Testis (tissue), 3 donors: ENCODE measurements around the gene SCP2. TPM values are rescaled to one million over a fixed set of nuclear protein-coding genes. Genes with fewer than 3 reads are reported as not detected.

Experiments
- DNase-seq: peaks from one replicate; pipeline ENCODE4 v3.0.0-alpha.2; 2019
- H3K27ac ChIP-seq, 2 donors: fragments of 200-600 bp; sonication (generic); one replicate each; pipeline ENCODE4 v1.5.1; 2019
- H3K27me3 ChIP-seq: fragments of 200-600 bp; sonication (generic); one replicate; pipeline ENCODE4 v1.5.1; 2019
- H3K36me3 ChIP-seq: fragments of 200-600 bp; sonication (generic); one replicate; pipeline ENCODE4 v1.5.1; 2017; ENCODE audit warnings: low read depth; ENCODE audit errors: missing control alignments
- H3K4me1 ChIP-seq: fragments of 200-600 bp; sonication (generic); one replicate; pipeline ENCODE4 v1.5.1; 2019
- H3K4me3 ChIP-seq, 2 donors: fragments of 200-600 bp; sonication (generic); one replicate each; pipeline ENCODE4 v1.5.1; 2017 to 2019
- H3K9me3 ChIP-seq: fragments of 200-600 bp; sonication (generic); one replicate; pipeline ENCODE4 v1.5.1; 2017
- POLR2A ChIP-seq: fragments of 450-650 bp; IDR thresholded peaks from one replicate; pipeline ENCODE4 v1.6.1; 2017; ENCODE audit warnings: antibody characterized with exemption, mild to moderate bottlenecking, moderate library complexity
- WGBS, 2 donors: methylation state at CpG; one replicate each; pipeline ENCODE4 v1.1.5; 2018; 5-methylcytosine and 5-hydroxymethylcytosine counted together
- intact Hi-C: fragments of 100-400 bp; cut with DNase I; formaldehyde crosslinking; loops from one replicate; pipeline ENCODE4 v1.15.1; 2023; ENCODE audit warnings: low total_unique reads
- polyA plus RNA-seq: library from polyadenylated mRNA; stranded (reverse); fragments of 350-450 nt; fragmentation: Illumina TruSeq; extraction: RNeasy Lipid Tissue Mini Kit (QIAGEN cat#74804); gene quantifications from one replicate; pipeline ENCODE4 v1.2.3, GENCODE V29; 2014; ENCODE audit warnings: low read depth, low replicate concordance; ENCODE audit not compliant: insufficient read depth
- total RNA-seq, 2 donors: library from RNA; depleted of rRNA; stranded (reverse); fragments of >200 nt; gene quantifications; one replicate each; pipeline ENCODE4 v1.2.3, GENCODE V29; 2016
- TF ChIP-seq, protein P1 (sequence below), 3 experiments: fragments of 450-650 bp in 2 of 3; fragments of 200-600 bp in 1 of 3; sonication (generic) in 1 of 3; IDR thresholded peaks; one replicate each; pipeline ENCODE4 v1.5.1; 2016 to 2019; ENCODE audit warnings: antibody characterized with exemption in 3 of 3, mild to moderate bottlenecking in 2 of 3, moderate library complexity in 1 of 3

SCP2 gene
- total and polyA plus RNA-seq, 3 donors from 2014 or later, result 102 to 108 (median 103) TPM

DNA sequence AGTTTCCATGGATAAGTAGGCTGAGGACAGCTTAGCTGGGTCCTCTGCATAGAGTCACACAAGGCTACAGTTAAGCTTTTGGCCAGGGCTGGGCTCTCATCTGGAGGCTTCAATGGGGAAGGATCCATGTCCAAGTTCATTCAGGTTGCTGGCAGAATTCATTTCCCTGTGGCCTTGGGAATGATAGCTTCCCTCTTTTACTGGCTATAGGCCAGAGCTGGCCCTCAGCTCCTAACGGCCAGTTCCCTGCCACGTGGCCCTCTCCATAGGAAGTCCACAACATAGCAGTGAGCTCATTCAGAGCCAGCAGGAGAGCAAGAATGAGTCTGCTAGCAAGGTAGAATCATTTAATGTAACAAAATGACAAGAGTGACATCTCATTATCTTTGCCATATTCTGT, 119.9 kb downstream of the SCP2 start:
- peaks cover 20% of the 10 kb centered on the region for H3K4me1 ChIP-seq
- H3K27me3 ChIP-seq, result no peaks in the 10 kb centered on the region
- no peak overlapping the region for H3K4me3 ChIP-seq
- peak; percentile 68 for DNase-seq
- intact Hi-C loops, result no loop called here
- no peak for TF ChIP-seq POLR2A
- TF ChIP-seq, protein P1, sequence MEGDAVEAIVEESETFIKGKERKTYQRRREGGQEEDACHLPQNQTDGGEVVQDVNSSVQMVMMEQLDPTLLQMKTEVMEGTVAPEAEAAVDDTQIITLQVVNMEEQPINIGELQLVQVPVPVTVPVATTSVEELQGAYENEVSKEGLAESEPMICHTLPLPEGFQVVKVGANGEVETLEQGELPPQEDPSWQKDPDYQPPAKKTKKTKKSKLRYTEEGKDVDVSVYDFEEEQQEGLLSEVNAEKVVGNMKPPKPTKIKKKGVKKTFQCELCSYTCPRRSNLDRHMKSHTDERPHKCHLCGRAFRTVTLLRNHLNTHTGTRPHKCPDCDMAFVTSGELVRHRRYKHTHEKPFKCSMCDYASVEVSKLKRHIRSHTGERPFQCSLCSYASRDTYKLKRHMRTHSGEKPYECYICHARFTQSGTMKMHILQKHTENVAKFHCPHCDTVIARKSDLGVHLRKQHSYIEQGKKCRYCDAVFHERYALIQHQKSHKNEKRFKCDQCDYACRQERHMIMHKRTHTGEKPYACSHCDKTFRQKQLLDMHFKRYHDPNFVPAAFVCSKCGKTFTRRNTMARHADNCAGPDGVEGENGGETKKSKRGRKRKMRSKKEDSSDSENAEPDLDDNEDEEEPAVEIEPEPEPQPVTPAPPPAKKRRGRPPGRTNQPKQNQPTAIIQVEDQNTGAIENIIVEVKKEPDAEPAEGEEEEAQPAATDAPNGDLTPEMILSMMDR (IDR thresholded peaks at IDR 0.05), result no peak
- 17 to 29% methylated on average over 2 of the region's 2 CpGs for WGBS, 2 donors
- no peaks in the 10 kb centered on the region for H3K36me3 ChIP-seq
- no peak overlapping the region for H3K27ac ChIP-seq
- no peaks in the 10 kb centered on the region for H3K9me3 ChIP-seq

DNA sequence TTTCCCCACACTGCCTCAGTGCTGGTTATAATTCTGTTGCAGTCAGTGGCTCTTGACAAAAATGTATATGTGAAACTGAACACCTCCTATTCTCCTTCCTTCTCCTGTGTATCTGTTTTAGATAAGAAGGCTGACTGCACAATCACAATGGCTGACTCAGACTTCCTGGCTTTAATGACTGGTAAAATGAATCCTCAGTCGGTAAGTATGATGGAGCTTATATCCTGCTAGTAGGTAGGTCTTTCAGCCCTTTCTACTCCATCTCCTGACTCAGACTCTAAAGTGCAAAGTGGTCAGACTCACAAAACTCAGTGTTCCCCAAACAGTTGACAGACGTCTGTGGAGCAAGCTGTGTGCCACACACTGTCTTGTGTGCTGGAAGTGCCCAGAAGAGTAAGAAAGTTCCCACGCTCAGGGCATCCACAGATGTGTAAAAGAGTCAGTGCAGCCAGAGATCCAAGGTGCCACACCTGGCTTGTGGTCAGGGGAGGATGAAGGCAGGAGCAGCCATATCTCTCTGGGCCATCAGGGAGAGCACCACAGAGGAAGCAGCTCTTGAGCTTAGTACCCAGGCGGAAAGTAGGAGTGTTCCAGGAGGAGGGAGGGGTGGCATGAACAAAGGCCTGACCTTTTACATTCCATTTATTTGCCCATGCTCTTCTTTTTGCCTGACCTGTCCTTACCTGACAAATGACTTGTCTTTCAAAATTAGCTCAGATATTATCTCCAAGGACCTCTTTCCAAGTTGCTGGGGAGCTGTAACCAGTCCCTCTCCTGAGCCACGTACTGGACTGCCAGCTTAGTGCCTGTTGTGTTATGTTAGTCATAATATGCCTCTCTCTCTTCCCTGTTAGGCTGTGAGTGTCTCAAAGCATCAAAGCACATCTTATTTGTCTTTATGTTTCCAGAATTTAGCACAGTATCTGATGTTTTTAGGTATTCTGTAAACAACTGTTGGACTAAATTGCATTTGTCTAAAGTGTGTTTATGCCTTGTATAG, 121.0 kb downstream of the SCP2 start:
- H3K27ac ChIP-seq, result peak overlapping the region in 1 of 2 donors; percentile 50

DNA sequence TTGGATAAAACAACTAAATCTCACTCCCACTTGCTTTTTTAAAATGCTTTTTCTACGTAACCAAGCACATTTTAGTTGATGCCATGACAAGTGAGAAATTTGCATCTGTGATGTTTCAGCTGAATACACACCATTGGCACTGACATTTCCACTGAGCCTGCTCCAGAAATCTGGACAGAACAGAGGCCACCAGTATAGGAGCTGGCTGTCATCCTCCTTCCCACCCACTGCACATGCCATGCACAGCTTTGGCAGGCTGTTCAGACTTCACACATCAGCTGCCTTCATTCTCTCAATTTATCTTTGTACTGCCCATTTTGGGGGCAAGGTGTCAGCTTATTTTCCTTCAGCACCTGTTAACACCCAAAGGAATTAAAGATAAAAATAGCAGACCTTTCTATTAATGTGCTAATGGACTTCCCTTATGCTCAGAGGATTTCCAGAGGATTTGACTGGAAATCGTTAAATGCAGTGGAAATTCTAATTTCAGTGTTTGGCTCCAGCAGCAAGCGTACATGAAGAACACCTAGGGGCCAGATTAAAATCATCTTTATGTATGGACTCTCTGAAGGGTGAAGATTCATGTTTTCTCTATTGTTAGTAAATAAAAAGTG, 122.0 kb downstream of the SCP2 start:
- WGBS, 2 donors, result 83 to 84% methylated on average over 3 of the region's 3 CpGs
- no peak overlapping the region for H3K4me3 ChIP-seq
- peak overlapping the region in 1 of 2 donors; percentile 6 for H3K27ac ChIP-seq
- TF ChIP-seq POLR2A, result no peak
- TF ChIP-seq, protein P1 (IDR thresholded peaks at IDR 0.05), result no peak
- no peak for DNase-seq
- H3K4me1 ChIP-seq, result peaks cover 20% of the 10 kb centered on the region
- no peaks in the 10 kb centered on the region for H3K9me3 ChIP-seq
- H3K36me3 ChIP-seq, result no peaks in the 10 kb centered on the region
- H3K27me3 ChIP-seq, result no peaks in the 10 kb centered on the region
- intact Hi-C loops, result no loop called here

More for the DNA sequence above, 121.0 kb downstream of the SCP2 start:
- DNase-seq, result no peak
- intact Hi-C loops, result no loop called here
- WGBS, 2 donors, result 58 to 72% methylated on average over 5 of the region's 5 CpGs
- H3K4me3 ChIP-seq, result no peak overlapping the region
- TF ChIP-seq POLR2A, result no peak
- TF ChIP-seq, protein P1 (IDR thresholded peaks at IDR 0.05), result no peak
- H3K36me3 ChIP-seq, result no peaks in the 10 kb centered on the region
- H3K9me3 ChIP-seq, result no peaks in the 10 kb centered on the region
- H3K4me1 ChIP-seq, result peaks cover 20% of the 10 kb centered on the region
- H3K27me3 ChIP-seq, result no peaks in the 10 kb centered on the region

DNA sequence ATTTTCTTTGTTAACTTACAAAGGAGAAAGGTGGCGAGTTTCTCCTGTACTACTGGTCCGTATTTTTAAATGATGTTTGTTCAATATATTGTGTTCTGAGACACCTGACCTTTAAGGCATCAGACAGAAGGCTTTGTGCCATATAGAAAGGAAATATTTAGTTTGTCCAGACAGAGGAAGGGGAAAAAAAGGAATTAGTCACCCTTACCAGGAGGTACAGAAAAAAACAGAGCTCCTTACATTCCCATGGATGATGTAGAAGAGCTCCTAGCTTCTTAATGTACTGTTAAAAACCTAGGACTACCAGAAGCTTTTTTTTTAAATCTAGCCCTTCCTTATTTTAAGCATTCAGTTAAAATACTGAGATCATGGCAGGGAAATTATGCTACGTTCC, 122.5 kb downstream of the SCP2 start:
- no peak for DNase-seq
- WGBS, 2 donors, result 55 to 77% methylated on average over 3 of the region's 3 CpGs
- H3K4me3 ChIP-seq, result no peak overlapping the region
- H3K36me3 ChIP-seq, result no peaks in the 10 kb centered on the region
- TF ChIP-seq, protein P1 (IDR thresholded peaks at IDR 0.05), result no peak
- no peak for TF ChIP-seq POLR2A
- no peaks in the 10 kb centered on the region for H3K27me3 ChIP-seq
- peak overlapping the region in 1 of 2 donors; percentile 6 for H3K27ac ChIP-seq
- intact Hi-C loops, result no loop called here
- peaks cover 20% of the 10 kb centered on the region for H3K4me1 ChIP-seq
- H3K9me3 ChIP-seq, result no peaks in the 10 kb centered on the region
